ENCODE results near the gene TMEM74B.

TMEM74B gene

GRCh38 chr20:1137236-1137635, 47.5 kb downstream of the TMEM74B start:
- no peak for DNase-seq (ENCODE audit: low spot score)

- no peak for DNase-seq (ENCODE audit: low spot score)
Observed at GRCh38 chr20:1134836-1135235, 49.9 kb downstream of the TMEM74B start.

GRCh38 chr20:1134355-1134754, 50.4 kb downstream of the TMEM74B start:
- no peak for DNase-seq (ENCODE audit: low spot score)

GRCh38 chr20:1131354-1131753, 53.4 kb downstream of the TMEM74B start:
- no peak for DNase-seq (ENCODE audit: low spot score)

- DNase-seq (ENCODE audit: low spot score), result no peak
Observed at GRCh38 chr20:1130847-1131246, 53.9 kb downstream of the TMEM74B start.
